Inflammatory macrophage treated with lipopolysaccharide for 4 hours (primary cell): ENCODE measurements around the gene GCC2.
A peak's percentile ranks its signal among the peaks of the same experiment; 100 is the strongest.
"Not testable (repeated sequence)": the region's sequence is repeated elsewhere in the genome, so short reads cannot be mapped to it uniquely, and the experiment has no call there.

ENCODE experiments used
- DNase-seq: peaks from one replicate; pipeline ENCODE4 v3.0.0-alpha.2; 2020

GCC2 gene

DNA sequence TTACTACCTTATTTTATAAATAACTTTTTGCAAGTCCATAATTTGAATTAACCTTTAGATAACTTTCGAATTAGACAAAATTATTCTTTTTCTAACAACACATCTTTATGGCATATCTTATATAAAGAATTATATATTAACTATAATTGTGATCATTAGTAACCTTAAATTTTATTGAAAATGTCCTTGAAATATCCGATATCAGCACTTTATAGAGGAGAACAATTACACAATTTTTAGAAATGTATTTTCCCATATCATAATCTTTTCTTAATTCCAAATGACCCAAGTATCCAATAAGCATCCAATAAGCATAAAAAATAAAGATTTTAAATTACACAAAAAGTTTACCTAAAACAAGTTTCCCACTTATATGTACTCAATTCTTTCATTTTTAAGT lies 7.3 kb upstream of the GCC2 start:
- DNase-seq = no peak

DNA sequence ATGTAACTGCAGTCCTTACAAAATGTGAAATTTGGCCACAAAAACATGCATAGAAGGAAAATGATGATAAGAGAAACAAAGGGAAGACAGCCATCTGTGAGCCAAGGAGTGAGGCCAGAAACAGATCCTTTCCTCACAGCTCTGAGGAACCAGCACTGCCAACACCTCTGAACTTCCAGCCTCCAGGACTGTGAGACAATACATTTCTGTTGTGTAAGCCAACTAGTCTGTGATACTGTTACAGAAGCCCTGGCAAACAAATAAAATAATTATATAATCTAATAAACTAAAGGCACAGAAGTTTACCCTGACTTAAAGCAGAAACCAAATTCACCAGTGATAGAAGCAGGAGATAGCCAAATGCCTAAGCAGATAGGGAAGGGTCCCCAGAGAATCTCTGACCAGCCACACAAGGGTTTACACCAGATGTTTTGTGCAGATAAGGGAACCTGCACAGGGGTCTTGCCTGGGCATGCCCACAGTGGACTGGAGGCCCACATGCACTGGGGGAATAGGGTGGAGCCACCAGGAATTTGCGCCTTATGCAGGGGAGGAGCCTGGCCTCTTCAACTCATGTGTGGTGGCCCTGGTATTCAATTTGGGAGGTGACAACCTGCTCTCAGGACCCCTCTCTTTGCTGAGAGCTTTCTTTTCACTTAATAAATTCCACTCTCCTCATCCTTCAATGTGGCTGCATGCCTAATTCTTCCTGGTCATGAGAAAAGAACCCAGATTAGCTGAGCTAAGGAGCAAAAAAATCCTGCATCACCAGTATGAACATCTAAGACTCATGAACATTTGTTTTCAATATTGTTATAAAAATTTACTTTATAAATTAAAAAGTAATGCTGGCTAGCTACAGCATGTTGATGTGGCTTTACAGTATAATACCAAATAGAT lies 3.8 kb upstream of the GCC2 start:
- DNase-seq = no peak

DNA sequence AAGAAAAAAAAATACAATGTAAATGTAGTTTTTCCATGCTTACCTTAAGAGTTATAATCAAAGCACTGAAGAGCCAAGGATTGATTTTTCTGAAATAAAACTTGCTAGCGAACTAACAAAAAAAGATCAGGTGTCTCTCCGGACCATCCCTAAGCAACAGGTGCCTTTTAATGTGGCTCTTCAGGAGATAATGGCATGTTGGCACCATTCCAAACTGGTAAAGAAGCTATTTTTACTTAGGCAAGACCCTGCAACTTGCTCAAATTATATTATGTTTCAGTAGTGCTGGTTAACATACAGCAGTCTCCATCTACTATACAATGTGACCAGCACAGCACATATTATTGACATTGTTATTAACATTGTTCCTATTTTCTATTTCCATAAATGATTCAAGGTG lies 2.3 kb upstream of the GCC2 start:
- no peak for DNase-seq

DNA sequence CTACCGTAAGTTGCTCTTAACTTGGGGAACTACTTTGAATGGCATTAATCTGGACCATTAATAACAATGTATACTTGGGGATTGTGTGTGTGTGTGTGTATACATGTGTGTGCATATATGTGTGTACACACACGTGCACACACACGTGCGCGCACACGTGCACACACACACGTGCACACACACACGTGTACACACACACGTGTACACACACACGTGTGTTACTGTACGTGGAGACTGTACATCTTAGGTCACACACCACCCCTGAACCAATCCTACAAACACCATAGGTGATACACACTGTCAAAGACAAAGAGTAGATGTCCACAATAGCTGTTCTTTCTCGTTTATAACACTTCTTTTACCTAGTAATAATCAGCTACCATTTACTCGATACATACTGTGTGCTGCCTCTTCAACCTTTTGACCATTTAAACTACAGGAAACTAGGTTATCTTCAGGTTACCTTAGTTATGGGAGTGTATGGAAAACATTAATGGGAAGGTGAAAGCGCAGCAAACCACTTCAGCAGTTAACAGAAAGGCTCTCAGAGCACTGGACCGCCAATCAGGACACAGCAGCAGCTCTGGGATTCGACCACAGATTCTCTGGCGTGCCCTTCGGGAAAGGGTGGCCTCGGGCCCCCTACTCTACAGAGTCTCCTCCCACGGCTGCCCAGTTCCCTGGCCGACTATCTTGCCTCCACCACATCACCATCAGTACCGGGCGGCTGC lies 894 bp upstream of the GCC2 start:
- no peak for DNase-seq

DNA sequence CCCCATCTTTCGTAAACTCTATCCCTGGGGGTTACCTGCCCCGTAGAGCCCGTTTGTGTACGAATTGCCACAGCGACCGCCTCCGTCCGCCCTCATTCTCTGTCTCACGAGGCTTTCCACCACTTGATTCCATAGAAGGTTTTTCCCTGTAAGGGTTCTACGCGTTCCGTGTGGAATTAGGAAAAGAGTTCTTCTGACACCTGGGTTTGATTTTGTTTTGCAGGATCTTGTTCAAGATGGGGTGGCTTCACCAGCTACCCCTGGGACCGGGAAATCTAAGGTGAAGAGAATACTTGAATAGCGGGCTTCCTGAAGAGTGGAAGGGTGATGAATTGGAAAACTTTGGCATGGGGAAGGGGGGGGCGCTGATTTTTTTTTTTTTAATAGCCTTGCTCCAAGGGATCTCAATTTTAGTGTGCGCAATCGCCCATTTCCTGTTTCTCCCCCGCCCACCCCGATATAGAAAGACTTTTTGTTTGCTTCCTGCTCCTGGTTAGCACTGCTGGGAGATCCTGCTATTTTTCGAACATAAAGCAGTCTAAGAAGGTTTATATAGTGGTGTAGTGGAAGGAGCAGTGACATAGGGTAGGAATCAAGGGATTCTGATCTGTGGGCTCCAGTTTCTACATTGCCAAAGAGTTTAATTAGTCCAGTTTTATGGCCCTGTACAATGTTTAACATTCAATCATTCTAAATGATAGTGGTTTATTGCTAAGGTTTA lies 564 bp downstream of the GCC2 start:
- DNase-seq = peak; percentile 63

DNA sequence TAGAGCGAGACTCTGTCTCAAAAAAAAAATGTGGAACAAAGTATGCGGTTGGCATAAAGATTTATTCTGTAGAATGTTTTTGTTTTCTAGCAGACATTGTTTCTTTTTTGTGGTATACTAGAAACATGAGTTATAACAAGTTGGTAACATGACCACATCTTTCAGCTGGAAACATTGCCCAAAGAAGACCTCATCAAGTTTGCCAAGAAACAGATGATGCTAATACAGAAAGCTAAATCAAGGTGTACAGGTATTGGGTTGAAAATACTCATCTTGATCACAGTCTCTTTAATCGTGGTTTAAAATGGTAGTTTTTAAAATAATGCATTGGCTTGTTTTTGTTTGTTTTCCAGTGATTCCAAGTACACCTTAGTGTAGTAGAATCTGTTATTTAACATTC lies 1.9 kb downstream of the GCC2 start:
- no peak for DNase-seq

DNA sequence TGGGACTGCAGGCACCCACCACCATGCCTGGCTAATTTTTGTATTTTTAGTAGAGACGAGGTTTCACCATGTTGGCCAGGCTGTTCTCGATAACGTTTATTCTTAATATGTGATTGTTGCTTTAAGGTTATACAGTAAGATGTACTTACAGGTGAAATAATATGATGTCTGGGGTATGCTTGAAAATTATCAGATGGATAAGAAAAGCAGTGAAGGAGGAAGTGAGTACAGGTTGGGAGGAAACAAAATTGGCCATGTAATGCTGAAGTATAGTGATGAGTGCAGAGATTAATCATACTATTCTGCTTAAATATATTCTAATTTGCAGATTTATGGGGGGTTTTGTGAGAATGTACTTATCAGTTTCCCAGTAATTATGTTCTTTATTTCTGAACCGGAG lies 3.0 kb downstream of the GCC2 start:
- DNase-seq = no peak

DNA sequence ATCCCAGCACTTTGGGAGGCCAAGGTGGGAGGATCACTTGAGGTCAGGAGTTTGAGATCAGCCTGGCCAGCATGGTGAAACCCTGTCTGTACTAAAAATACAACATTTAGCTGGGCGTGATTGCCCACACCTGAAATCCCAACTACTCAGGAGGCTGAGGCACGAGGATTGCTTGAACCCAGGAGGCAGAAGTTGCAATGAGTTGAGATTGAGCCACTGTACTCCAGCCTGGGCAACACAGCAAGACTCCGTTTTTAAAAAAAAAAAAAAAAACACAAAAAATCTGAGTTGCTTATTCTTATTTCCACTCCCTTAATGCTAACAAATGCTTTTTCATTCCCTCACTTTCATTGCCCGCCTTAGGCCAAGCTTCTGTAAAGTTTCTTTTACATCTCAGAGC lies 4.5 kb downstream of the GCC2 start:
- DNase-seq = not testable (repeated sequence)

DNA sequence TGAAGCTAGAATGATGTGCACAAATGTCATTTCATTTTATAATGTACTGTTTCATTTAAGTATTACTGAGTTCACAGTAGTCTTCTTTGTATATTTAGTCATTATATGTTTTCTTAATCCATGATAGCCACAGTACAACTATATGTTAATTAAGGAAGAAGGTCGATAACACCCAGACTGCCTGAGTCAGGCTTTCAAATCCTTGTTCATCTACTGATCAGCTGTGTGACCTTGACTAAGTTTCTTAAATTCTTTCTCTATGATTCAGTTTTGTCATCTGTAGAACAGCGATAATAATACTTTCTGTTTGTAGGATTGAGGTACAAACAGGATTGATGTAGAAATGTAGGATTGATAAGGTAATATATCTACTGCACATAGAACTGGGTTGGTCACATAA lies 5.4 kb downstream of the GCC2 start:
- no peak for DNase-seq

DNA sequence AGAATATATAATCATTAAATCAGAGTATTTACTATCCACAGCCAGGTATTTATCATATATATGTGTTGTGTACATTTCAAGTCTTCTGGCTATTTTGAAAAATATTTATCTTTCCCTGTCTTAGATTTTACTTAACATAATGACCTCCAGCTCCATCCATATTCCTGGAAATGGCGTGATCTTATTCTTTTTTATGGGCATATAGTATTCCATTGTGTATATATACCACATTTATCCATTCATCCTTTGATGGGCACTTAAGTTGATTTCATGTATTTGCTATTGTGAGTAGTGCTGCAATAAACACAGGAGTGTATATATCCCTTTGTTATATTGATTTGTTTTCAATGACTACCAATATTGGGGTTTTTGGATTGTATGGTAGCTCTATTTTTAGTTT lies 6.6 kb downstream of the GCC2 start:
- DNase-seq = no peak

DNA sequence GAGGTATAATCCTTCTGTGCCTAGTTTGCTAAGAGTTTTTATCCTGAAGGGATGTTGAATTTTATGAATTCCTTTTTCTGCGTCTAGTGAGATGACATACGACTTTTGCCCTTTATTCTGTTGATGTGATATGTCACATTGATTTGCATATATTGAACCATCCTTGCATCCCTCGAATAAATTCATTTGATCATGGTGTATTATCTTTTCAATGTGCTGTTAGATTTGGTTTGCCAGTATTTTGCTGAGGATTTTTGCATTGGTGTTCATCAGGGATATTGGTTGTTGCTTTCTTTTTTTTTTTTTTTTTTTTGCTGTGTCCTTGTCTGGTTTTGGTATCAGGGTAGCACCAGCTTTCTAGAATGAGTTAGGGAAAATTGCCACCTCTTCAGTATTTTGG lies 9.1 kb downstream of the GCC2 start:
- DNase-seq = no peak

DNA sequence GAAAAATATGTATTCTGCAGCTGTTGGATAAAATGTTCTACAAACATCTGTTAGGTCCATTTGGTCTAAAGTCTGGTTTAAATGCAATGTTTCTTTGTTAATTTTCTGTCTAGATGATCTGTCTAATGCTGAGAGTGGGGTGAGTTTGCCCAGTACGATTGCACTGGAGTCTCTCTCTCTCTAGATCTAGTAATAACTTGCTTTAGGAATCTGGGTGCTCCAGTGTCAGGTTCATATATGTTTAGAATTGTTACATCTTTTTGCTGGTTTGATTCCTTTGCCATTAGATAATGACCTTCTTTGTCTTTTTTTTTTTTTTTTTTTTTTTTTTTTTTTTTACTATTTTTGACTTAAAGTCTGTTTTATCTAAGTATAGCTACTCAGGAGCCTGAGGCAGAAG lies 10.4 kb downstream of the GCC2 start:
- no peak for DNase-seq

DNA sequence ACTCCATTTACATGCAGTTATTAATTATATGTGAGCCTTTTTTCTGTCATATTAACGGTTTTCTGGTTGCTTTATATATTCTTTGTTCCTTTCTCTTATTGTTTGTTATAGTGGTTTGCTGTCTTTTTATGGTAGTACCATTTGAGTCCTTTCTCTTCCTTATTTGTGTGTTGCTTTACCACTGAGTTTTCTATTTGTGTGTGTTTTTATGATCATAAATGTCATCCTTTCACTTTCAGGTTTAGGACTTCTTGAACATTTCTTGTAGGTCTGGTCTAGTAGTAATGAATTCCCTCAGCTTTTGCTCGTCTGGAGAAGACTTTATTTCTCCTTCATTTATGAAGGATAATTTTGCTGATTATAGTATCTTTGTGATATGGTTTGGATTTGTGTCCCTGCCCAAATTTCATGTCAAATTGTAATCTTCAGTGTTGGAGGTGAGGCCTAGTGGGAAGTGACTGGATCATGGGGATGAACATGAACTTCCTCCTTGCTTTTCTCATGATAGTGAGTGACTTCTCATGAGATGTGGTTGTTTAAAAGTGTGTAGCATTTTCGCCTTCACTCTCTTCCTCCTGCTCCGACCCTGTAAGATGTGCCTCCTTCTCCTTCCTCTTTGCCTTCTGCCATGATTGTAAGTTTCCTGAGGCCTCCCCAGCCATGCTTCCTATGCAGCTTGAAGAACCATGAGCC lies 11.5 kb downstream of the GCC2 start:
- peak; percentile 13 for DNase-seq

DNA sequence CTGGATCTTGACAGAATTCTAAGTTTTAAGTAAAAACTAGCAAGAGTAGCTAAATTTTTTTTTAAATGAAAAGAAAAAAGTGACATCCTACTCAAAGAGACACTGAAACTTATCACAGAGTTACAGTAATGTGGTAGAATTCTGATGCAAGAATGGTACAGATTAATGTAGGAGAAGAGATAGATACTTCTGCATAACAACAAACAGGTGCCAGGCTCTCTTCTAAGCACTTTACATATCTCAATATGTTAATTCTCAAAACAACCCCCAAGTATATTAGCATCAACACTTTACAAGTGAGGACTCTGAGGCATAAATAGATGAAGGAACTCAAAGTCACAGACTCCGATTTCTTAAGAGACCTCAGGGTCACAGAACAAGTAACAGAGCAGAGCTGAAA lies 28.1 kb downstream of the GCC2 start:
- DNase-seq = no peak

DNA sequence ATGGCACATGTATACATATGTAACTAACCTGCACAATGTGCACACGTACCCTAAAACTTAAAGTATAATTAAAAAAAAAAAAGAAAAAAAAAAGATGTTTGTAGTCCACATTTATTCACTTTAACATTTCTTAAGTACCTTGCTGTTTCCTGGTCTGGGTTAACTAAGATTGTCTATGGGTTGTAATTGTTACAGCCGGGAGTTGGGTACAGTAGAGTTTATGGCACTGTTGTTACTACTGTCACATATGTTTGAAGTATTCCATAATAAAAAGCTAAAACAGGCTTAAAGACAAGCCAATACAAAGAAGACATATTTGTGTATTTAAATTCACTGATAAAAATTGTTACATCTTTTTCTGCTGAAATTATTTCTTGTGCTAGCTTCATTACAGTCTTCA lies 36.2 kb downstream of the GCC2 start:
- DNase-seq = no peak

DNA sequence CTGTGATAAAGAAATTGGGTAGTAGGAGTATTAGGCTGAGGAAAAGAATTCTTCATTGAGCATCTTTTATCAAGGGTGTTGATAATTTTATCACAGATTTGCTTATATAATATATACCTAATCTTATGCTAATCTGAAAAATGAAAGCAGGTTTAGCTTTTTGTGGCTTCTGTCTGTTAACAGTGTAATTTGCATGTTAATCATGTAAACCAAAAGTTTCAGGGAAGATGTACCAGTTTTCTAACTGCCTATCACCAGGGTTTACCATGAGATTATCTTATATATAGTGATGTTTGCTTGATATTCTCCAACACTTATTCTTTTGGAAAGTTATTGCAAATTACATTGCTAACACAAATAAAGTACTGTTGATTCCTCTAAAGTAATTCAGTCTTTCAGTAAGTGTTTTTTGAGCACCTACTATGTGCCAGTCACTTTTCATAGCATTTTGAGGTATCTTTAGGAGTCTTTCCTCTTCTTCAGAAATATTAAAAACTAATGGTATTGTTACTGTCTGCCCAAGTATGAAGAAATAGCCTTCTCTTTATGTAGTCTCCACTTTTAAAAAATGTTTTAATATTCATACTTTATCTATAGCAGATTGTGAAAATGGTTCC lies 41.6 kb downstream of the GCC2 start:
- no peak for DNase-seq

DNA sequence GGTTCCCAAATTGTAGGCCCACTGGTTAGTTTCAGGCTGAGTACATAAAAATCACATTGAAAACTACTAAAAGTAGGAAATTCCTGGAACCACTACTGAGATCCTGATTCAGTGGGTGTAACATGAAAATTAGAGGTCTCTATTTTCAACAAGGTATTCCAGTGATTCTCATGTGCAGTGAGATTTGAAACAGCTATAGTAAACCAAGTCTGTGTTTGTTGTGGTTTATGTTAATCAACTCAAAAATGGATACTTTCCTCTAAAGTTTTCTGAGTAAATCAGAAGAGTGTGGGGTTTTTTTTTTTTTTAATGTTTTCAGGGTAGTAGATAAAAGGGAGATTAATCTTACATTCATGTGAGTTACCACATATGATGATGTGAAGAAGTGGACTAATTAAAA lies 42.8 kb downstream of the GCC2 start:
- no peak for DNase-seq

DNA sequence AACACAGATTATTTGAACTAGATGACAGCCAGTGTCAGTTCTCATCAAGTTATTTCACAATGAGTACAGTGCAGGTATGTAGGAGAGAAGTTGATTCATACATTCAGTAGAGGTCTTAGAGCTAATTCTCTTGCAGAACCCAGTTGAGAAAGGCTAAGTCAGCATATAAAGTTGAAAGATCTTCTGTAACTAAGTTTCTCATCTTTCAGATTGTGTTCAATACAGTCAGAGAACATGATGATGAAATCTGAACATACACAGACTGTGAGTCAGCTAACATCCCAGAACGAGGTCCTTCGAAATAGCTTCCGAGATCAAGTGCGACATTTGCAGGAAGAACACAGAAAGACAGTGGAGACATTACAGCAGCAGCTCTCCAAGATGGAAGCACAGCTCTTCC lies 43.4 kb downstream of the GCC2 start:
- DNase-seq = no peak

DNA sequence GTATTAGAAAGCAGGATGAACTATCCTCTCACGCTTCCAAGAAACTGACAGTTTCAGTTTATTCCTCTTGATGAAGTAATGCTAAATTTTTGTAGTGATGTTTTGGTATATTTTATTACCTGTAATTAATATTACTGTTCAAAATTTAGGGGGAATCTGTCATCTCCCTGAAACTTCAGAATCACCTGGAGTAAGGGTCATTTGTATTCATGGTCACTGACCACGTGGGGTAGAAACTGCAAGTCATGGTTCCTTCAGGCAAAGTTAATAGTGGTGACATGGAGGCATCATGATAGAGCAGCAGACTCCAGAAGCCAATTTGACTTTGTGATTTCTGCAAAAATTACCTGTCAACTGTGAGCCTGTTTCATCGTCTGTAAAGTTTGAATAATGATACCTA lies 47.2 kb downstream of the GCC2 start:
- DNase-seq = not testable (repeated sequence)

DNA sequence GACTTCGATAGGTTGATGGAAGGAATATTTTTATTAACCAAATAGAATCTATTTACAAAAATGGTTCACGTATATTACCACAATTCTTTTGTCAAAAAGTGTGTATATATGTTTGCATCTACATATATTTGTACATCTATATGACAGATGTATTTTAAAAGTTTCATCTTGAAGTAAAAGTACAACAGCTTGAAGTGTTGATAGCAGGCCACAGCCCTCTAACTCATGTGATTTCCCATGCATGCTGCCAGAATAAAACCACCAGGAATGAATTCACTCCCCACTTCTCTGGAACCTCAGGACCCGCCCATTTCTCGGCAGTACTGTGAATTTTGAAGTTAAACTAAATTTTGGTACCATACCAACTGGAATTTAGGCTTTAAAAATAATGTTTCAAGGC lies 58.6 kb downstream of the GCC2 start:
- not testable (repeated sequence) for DNase-seq

DNA sequence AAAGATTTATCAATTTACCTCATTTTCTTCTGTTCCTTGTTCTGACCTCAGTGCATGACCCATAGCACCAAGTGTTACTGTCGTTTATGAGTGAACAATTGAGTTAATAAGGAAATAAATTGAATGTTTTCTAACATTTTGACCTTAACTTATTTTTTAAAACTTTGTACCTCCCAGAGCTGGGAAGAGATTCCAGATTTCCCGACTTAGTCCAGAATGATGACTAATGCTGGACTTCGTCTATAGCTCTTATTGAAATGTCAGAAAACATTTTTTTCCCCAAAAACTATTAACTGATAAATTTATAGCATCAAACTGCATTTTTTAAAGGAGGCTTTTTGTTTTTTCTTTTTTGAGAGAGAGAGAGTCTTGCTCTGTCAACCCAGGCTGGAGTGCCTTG lies 63.4 kb downstream of the GCC2 start:
- not testable (repeated sequence) for DNase-seq

DNA sequence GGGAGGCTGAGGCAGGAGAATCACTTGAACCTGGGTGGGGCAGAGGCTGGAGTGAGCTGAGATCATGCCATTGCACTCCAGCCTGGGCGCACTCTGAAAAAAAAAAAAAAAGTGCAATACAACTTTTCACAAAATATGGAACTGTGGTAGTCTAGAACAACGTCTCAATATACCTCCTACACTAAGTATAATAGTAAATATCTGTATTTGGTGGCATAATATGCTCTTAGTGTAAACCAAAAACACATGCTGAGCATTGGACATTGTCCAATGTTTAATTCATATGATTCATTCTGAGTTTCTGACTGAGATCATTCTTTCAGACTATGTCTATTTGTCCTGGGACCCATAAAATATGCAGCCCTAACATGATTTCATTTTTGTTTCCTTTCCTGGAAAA lies 65.5 kb downstream of the GCC2 start:
- not testable (repeated sequence) for DNase-seq

DNA sequence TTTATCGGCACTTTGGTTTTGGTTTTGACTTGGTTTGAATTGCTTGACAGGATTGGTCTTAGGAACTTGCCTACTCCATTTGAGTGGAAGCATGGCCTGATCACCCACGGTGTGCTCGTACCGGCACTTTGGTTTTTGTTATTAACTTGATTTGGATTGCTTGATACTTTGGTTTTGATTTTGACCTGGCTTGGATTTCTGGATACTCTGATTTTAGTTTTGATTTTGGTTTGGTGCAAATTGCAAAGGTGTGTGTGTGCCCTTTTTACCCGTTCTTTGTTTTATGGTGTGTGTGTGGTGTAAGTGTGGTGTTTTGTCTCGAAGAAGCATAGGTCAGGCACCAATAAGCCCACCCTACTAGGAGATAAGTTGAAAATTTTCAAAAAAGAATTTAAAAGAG lies 75.7 kb downstream of the GCC2 start:
- DNase-seq = not testable (repeated sequence)
